ENCODE measurements around the gene EEF1A2. TPM values are rescaled to one million over a fixed set of nuclear protein-coding genes. Genes with fewer than 3 reads are reported as not detected.

Gene EEF1A2
- total RNA-seq, 1 experiment from 2014 or later = 26.0 TPM

DNA sequence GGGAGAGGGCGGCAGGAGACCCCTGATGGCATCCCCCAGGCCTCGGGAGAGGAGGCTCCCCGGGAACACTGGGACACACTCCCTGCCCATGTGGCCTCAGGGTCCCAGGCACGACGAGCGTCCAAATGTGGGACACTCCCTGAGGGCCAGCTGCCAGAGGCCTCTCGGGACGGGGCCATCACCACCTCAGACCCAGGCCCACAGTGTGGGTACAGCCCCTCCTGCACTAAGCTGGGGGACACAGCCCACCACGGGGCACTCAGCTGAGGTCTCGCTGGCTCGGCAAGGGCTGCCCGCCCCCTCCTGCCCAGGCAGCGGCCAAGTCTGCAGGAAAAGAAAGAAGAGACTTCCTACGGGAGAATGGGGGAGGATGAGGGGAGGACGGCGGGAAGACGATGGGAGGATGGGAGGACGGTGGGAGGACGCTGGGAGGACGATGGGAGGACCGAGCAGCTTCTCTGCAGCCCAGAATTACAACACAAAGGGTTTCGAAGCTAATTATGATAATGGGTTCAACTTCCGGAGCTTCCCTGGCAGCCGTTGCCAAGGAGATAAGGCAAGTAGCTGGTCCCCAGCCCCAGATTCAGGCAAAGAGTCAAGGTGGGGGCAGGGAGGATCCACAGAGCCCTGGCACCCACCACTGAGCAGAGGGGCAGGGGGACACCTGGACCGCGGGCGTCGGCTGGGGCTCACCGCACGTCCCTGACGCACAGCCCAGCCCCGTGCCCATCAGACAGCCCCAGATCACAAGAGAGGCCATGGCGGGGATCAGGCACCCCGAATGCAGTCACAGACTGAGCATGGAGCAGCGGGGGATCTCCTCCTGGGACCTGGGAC, 43.9 kb downstream of the EEF1A2 start (continued):
- TF ChIP-seq ATF2 (CRISPR knock-in tag; IDR thresholded peaks at IDR 0.05; ENCODE audit: borderline replicate concordance, low read depth) = no peak
- 0 out of 2 replicates have a peak, but pooled peaks have one; percentile 4 for TF ChIP-seq HMGA2 (CRISPR knock-in tag; IDR thresholded peaks at IDR 0.05)
- no peak for TF ChIP-seq ETV6 (CRISPR knock-in tag; IDR thresholded peaks at IDR 0.05)
- no peak for TF ChIP-seq ZBTB21 (CRISPR knock-in tag; IDR thresholded peaks at IDR 0.05; ENCODE audit: borderline replicate concordance)
- TF ChIP-seq RORB (CRISPR knock-in tag; IDR thresholded peaks at IDR 0.05) = no peak

GRCh38 chr20:63452821-63453523, 45.9 kb downstream of the EEF1A2 start:
- Mint-ChIP-seq H3K27me3 (ENCODE audit: low read depth) (no peaks in the 10 kb centered on the region), H3K4me1 (peaks cover 37% of the 10 kb centered on the region), H3K4me3 (no peak overlapping the region), H3K9me3 (no peaks in the 10 kb centered on the region), H3K36me3 (peaks cover 3% of the 10 kb centered on the region; the same call in 1 of the 2 replicates), H3K27ac (no peak overlapping the region)
- DNase-seq (ENCODE audit: low spot score) (no peak), ATAC-seq (peak; percentile 25)
- POLR2A ChIA-PET = interaction anchor here (0.7 kb wide), 1 partner anchor 12 kb away, joined by 3 read pairs; no protein-coding TSS in a partner anchor
- CTCF ChIA-PET = interaction anchor here (0.6 to 2.1 kb wide), 5 partner anchors 8 to 71 kb away, joined by 3 to 9 read pairs (median 3); no protein-coding TSS in a partner anchor
- TF ChIP-seq ZNF263 (CRISPR knock-in tag; IDR thresholded peaks at IDR 0.05; ENCODE audit: low read depth) (no peak), ZNF219 (CRISPR knock-in tag; IDR thresholded peaks at IDR 0.05; ENCODE audit: borderline replicate concordance) (no peak), ZNF416 (CRISPR knock-in tag; IDR thresholded peaks at IDR 0.05) (no peak), NFE2L1 (CRISPR knock-in tag; IDR thresholded peaks at IDR 0.05) (no peak), HMGA2 (CRISPR knock-in tag; IDR thresholded peaks at IDR 0.05) (no peak), CREB1 (CRISPR knock-in tag; IDR thresholded peaks at IDR 0.05) (no peak), FOXK1 (CRISPR knock-in tag; IDR thresholded peaks at IDR 0.05) (no peak), ZNF232 (CRISPR knock-in tag; IDR thresholded peaks at IDR 0.05) (no peak), ZBTB43 (CRISPR knock-in tag; IDR thresholded peaks at IDR 0.05) (no peak), MLX (CRISPR knock-in tag; IDR thresholded peaks at IDR 0.05) (no peak), PRRX2 (CRISPR knock-in tag; IDR thresholded peaks at IDR 0.05) (no peak), MXD4 (CRISPR knock-in tag; IDR thresholded peaks at IDR 0.05; ENCODE audit: borderline replicate concordance) (no peak), AFF4 (CRISPR knock-in tag; IDR thresholded peaks at IDR 0.05; ENCODE audit: borderline replicate concordance) (no peak)
- TF ChIP-seq, protein P1, sequence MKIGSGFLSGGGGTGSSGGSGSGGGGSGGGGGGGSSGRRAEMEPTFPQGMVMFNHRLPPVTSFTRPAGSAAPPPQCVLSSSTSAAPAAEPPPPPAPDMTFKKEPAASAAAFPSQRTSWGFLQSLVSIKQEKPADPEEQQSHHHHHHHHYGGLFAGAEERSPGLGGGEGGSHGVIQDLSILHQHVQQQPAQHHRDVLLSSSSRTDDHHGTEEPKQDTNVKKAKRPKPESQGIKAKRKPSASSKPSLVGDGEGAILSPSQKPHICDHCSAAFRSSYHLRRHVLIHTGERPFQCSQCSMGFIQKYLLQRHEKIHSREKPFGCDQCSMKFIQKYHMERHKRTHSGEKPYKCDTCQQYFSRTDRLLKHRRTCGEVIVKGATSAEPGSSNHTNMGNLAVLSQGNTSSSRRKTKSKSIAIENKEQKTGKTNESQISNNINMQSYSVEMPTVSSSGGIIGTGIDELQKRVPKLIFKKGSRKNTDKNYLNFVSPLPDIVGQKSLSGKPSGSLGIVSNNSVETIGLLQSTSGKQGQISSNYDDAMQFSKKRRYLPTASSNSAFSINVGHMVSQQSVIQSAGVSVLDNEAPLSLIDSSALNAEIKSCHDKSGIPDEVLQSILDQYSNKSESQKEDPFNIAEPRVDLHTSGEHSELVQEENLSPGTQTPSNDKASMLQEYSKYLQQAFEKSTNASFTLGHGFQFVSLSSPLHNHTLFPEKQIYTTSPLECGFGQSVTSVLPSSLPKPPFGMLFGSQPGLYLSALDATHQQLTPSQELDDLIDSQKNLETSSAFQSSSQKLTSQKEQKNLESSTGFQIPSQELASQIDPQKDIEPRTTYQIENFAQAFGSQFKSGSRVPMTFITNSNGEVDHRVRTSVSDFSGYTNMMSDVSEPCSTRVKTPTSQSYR (CRISPR knock-in tag; IDR thresholded peaks at IDR 0.05) = no peak
- TF ChIP-seq, protein P2, sequence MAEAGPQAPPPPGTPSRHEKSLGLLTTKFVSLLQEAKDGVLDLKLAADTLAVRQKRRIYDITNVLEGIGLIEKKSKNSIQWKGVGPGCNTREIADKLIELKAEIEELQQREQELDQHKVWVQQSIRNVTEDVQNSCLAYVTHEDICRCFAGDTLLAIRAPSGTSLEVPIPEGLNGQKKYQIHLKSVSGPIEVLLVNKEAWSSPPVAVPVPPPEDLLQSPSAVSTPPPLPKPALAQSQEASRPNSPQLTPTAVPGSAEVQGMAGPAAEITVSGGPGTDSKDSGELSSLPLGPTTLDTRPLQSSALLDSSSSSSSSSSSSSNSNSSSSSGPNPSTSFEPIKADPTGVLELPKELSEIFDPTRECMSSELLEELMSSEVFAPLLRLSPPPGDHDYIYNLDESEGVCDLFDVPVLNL (CRISPR knock-in tag; IDR thresholded peaks at IDR 0.05; ENCODE audit: borderline replicate concordance, low read depth) = no peak

Data from WTC11 (cell line).